Measurements from ENCODE around the gene APPBP2.
"Not testable (repeated sequence)": the region's sequence is repeated elsewhere in the genome, so short reads cannot be mapped to it uniquely, and the experiment has no call there.

Gene APPBP2

DNA sequence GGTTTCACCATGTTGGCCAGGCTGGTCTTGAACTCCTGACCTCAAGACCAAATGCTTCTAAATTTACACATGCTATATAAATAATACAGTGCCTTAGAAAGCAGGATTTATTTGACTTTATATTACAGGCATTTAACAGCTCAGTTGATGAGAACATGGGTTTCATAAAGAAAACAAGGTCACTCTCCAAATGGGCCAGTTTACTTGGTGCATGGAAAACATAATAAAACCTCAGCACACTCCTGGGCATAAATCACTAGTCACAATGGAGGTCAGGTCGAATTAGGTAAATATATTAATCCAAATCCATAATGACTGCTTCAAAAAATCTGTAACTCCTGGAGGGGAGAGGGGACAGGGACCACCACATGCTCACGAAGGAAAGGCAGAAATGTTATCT, 24.5 kb downstream of the APPBP2 start:
- TF ChIP-seq, protein P1, sequence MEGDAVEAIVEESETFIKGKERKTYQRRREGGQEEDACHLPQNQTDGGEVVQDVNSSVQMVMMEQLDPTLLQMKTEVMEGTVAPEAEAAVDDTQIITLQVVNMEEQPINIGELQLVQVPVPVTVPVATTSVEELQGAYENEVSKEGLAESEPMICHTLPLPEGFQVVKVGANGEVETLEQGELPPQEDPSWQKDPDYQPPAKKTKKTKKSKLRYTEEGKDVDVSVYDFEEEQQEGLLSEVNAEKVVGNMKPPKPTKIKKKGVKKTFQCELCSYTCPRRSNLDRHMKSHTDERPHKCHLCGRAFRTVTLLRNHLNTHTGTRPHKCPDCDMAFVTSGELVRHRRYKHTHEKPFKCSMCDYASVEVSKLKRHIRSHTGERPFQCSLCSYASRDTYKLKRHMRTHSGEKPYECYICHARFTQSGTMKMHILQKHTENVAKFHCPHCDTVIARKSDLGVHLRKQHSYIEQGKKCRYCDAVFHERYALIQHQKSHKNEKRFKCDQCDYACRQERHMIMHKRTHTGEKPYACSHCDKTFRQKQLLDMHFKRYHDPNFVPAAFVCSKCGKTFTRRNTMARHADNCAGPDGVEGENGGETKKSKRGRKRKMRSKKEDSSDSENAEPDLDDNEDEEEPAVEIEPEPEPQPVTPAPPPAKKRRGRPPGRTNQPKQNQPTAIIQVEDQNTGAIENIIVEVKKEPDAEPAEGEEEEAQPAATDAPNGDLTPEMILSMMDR (IDR thresholded peaks at IDR 0.05; ENCODE audit: control insufficient read depth, extremely low read depth, insufficient read depth), result no peak
- H3K4me3 ChIP-seq (ENCODE audit: low read depth, low read length), result no peak overlapping the region
- DNase-seq (ENCODE audit: low read depth), result peak; percentile 66

DNA sequence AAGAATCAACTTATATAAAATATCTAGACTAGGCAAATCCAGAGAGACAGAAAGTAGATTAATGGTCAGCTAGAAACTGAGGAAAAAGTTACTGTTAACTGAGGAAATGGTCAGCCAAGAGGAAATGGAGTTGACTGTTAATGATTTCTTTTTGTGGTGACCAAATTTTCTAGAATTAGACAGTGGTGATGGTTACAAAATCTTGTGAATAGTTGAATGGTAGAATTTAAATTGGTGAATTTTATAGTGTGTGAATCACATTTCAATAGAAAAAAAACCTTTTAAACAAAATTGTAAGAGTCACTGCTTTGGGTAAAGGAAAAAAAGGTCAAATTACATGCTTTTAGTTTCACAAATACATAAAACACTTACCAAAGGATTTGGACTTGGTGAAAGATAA, 30.0 kb downstream of the APPBP2 start:
- no peak for DNase-seq (ENCODE audit: low read depth)
- no peak overlapping the region for H3K4me3 ChIP-seq (ENCODE audit: low read depth, low read length)
- TF ChIP-seq, protein P1 (IDR thresholded peaks at IDR 0.05; ENCODE audit: control insufficient read depth, extremely low read depth, insufficient read depth), result no peak

DNA sequence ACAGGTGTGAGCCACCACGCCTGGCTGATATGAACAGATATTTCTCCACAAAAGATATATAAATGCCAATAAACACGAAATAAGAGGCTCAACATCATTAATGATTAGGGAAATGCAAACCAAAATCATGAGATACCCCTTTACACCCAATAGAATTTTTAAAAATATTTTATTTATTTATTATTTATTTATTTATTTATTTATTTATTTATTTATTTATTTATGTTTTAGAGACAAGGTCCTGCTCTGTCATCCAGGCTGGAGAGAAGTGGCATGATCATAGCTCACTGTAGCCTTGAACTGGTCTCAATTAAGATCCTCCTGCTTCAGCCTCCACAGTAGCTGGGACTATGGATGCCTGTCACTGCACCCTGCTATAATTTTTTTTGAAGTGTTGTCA, 30.8 kb downstream of the APPBP2 start:
- TF ChIP-seq, protein P1 (IDR thresholded peaks at IDR 0.05; ENCODE audit: control insufficient read depth, extremely low read depth, insufficient read depth), result no peak
- H3K4me3 ChIP-seq (ENCODE audit: low read depth, low read length), result no peak overlapping the region

GRCh38 chr17:60493847-60494321, 32.2 kb downstream of the APPBP2 start:
- no peak for DNase-seq (ENCODE audit: low read depth)
- no peak overlapping the region for H3K4me3 ChIP-seq (ENCODE audit: low read depth, low read length)
- TF ChIP-seq, protein P1 (IDR thresholded peaks at IDR 0.05; ENCODE audit: control insufficient read depth, extremely low read depth, insufficient read depth), result no peak

More for the DNA sequence above, 30.8 kb downstream of the APPBP2 start:
- no peak for DNase-seq (ENCODE audit: low read depth)

GRCh38 chr17:60491771-60492170, 34.3 kb downstream of the APPBP2 start:
- H3K4me3 ChIP-seq (ENCODE audit: low read depth, low read length), result no peak overlapping the region
- DNase-seq (ENCODE audit: low read depth), result no peak
- TF ChIP-seq, protein P1 (IDR thresholded peaks at IDR 0.05; ENCODE audit: control insufficient read depth, extremely low read depth, insufficient read depth), result no peak

DNA sequence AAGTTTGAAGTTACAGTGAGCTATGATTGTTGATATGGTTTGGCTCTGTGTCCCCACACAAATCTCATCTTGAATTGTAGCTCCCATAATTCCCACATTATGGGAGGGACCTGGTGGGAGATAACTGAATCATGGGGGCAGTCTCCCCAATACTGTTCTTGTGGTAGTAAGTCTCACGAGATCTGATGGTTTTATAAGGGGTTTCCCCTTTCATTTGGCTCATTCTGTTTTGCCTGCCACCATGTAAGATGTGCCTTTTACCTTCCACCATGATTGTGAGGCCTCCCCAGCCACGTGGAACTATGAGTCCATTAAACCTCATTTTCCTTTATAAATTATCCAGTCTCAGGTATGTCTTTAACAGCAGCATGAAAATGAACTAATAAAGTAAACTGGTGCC, 35.4 kb downstream of the APPBP2 start:
- not testable (repeated sequence) for H3K4me3 ChIP-seq (ENCODE audit: low read depth, low read length); DNase-seq (ENCODE audit: low read depth)

GRCh38 chr17:60481604-60482003, 44.4 kb downstream of the APPBP2 start:
- no peak for DNase-seq (ENCODE audit: low read depth)
- TF ChIP-seq, protein P1 (IDR thresholded peaks at IDR 0.05; ENCODE audit: control insufficient read depth, extremely low read depth, insufficient read depth), result no peak
- H3K4me3 ChIP-seq (ENCODE audit: low read depth, low read length), result no peak overlapping the region

Measured in LNCaP clone FGC (cell line).